HepG2 (cell line): Measurements from ENCODE around the gene LRFN2. TPM values are rescaled to one million over a fixed set of nuclear protein-coding genes. Genes with fewer than 3 reads are reported as not detected.

Experiments used
- ATAC-seq: fragments of 200-7000 bp; cut with Tn5 transposase; 3 replicates; pipeline ENCODE4 v1.9.1; 2020; ENCODE audit warnings: mild to moderate bottlenecking, moderate library complexity
- BruUV-seq: library from RNA; stranded (reverse); fragments of 400-500 nt; replicated peaks from 2 replicates; lab custom pipeline; 2021; lab: Mats Ljungman, UMichigan
- CTCF ChIA-PET: fragments of 300-600 bp; formaldehyde crosslinking; extraction: SDS; loops from one replicate; lab custom pipeline; 2021; ENCODE audit warnings: low total read pairs, inconsistent platforms, low intra/inter-chr PET ratio; lab: Yijun Ruan, JAX
- POLR2A ChIA-PET: fragments of 350-600 bp; sonication (Branson Sonifier 250); formaldehyde crosslinking; loops from one replicate; lab custom pipeline; 2020; ENCODE audit warnings: antibody characterized with exemption, inconsistent platforms; lab: Yijun Ruan, JAX
- DNase-seq: peaks from one replicate; pipeline ENCODE4 v3.0.0-alpha.2; 2015; ENCODE audit warnings: low spot score
- FAIRE-seq: peaks from 3 replicates; lab custom pipeline; 2011; peaks lifted over from hg19 to GRCh38; lab: Jason Lieb, UNC
- H2AFZ ChIP-seq: one replicate; pipeline ENCODE4 v1.6.1; 2011; ENCODE audit warnings: low read length, inconsistent platforms
- H3K27ac ChIP-seq: fragments of 300-600 bp; 3 replicates; pipeline ENCODE4 v1.8.0; 2011; ENCODE audit warnings: mixed run types, mild to moderate bottlenecking, mixed read lengths, low read length, inconsistent platforms; ENCODE audit not compliant: insufficient read depth; ENCODE audit errors: extremely low read length
- H3K27me3 ChIP-seq, 2 experiments: fragments of 200-600 bp in 1 of 2; 2 replicates in 1 of 2; 3 replicates in 1 of 2; pipeline versions ENCODE4 v1.6.0 to v1.8.0; 2011; ENCODE audit warnings: low read length in 2 of 2, mild to moderate bottlenecking in 2 of 2, moderate library complexity in 2 of 2, inconsistent platforms in 1 of 2; ENCODE audit not compliant: insufficient read depth in 2 of 2, control insufficient read depth in 1 of 2
- H3K36me3 ChIP-seq, 2 experiments: fragments of 200-600 bp in 1 of 2; replicated peaks in 1 of 2; 2 replicates in 1 of 2; 3 replicates in 1 of 2; pipeline versions ENCODE4 v1.5.1 to v1.8.0; 2011; ENCODE audit warnings: low read length in 2 of 2, inconsistent platforms in 1 of 2; ENCODE audit not compliant: insufficient read depth in 2 of 2, control insufficient read depth in 1 of 2
- H3K4me1 ChIP-seq: 2 replicates; pipeline ENCODE4 v1.5.1; 2012; ENCODE audit warnings: low read length, inconsistent platforms; ENCODE audit not compliant: insufficient read depth
- H3K4me2 ChIP-seq: 2 replicates; pipeline ENCODE4 v1.6.0; 2011; ENCODE audit warnings: low read depth, low read length, inconsistent platforms
- H3K4me3 ChIP-seq, 3 experiments: fragments of 200-600 bp in 1 of 3; sonication (generic), shearing (Covaris generic) in 1 of 3; replicated peaks in 1 of 3; 2 replicates each; pipeline ENCODE4 v1.5.1; 2011 to 2016; ENCODE audit warnings: low read length in 3 of 3, inconsistent platforms in 2 of 3, low read depth in 2 of 3, mild to moderate bottlenecking in 2 of 3, control low read depth in 1 of 3, mixed read lengths in 1 of 3; ENCODE audit not compliant: insufficient read depth in 1 of 3
- H3K79me2 ChIP-seq: one replicate; pipeline ENCODE4 v1.6.1; 2011; ENCODE audit warnings: low read length, inconsistent platforms; ENCODE audit not compliant: insufficient read depth
- H3K9ac ChIP-seq: 2 replicates; pipeline ENCODE4 v1.6.0; 2011; ENCODE audit warnings: mild to moderate bottlenecking, low read depth, low read length, inconsistent platforms; ENCODE audit not compliant: insufficient read depth
- H3K9me3 ChIP-seq: 2 replicates; pipeline ENCODE4 v1.5.1; 2012; ENCODE audit warnings: mild to moderate bottlenecking, low read length
- H4K20me1 ChIP-seq: 2 replicates; pipeline ENCODE4 v1.6.0; 2011; ENCODE audit warnings: inconsistent platforms, mild to moderate bottlenecking, low read length, moderate library complexity; ENCODE audit not compliant: insufficient read depth
- ARNT2 ChIP-seq: sonication (generic); formaldehyde crosslinking; IDR thresholded peaks from 2 replicates; pipeline ENCODE4 v1.8.0; 2022; ENCODE audit warnings: mild to moderate bottlenecking, low read depth, missing genetic modification reagents, moderate library complexity
- MAF1 ChIP-seq: sonication (generic); formaldehyde crosslinking; IDR thresholded peaks from 2 replicates; pipeline ENCODE4 v1.5.0; 2020; ENCODE audit warnings: missing genetic modification reagents, borderline replicate concordance
- SNAPC2 ChIP-seq: sonication (generic); formaldehyde crosslinking; IDR thresholded peaks from 2 replicates; pipeline ENCODE4 v1.8.1; 2022; ENCODE audit warnings: mild to moderate bottlenecking, missing genetic modification reagents
- ZNF841 ChIP-seq: sonication (generic); formaldehyde crosslinking; IDR thresholded peaks from 2 replicates; pipeline ENCODE4 v1.8.1; 2023; ENCODE audit warnings: missing genetic modification reagents, borderline replicate concordance
- WGBS: methylation state at CpG from one replicate; pipeline ENCODE4 v1.1.6; 2017; ENCODE audit warnings: low lambda C conversion rate; 5-methylcytosine and 5-hydroxymethylcytosine counted together
- in situ Hi-C: cut with HindIII; loops from 2 replicates; pipeline ENCODE4 v1.10.0; 2017; ENCODE audit warnings: low pct_unique_long_range_greater_than_20kb; ENCODE audit not compliant: extremely low pct_ligation_motif_present
- intact Hi-C: fragments of 100-400 bp; cut with micrococcal nuclease; formaldehyde crosslinking; loops from one replicate; pipeline ENCODE4 v1.10.0; 2022; ENCODE audit not compliant: unreplicated experiment
- polyA plus RNA-seq, 8 experiments: library from polyadenylated mRNA; depleted of rRNA in 3 of 8; stranded (reverse) in 7 of 8; unstranded in 1 of 8; fragments of >200 nt; fragmentation: Illumina TruSeq in 4 of 8; extraction: Trizol in 4 of 8; gene quantifications; 2 replicates each; pipeline versions ENCODE4 v1.2.1 to v1.2.3, GENCODE V29; 2011 to 2016; ENCODE audit warnings: low read depth in 4 of 8, missing spikeins in 1 of 8, mixed read lengths in 1 of 8; ENCODE audit not compliant: insufficient read depth in 1 of 8
- total RNA-seq, 5 experiments: library from RNA; depleted of rRNA; stranded (reverse); fragments of >200 nt; fragmentation: Illumina TruSeq; extraction: Trizol; gene quantifications; 2 replicates each; pipeline ENCODE4 v1.2.3, GENCODE V29; 2016; ENCODE audit warnings: low read depth in 1 of 5
- TF ChIP-seq, protein P1 (sequence below): sonication (generic); formaldehyde crosslinking; conservative IDR thresholded peaks from 2 replicates; pipeline ENCODE4 v1.8.0; 2022; ENCODE audit warnings: missing genetic modification reagents
- TF ChIP-seq, protein P2 (sequence below): IDR thresholded peaks from 2 replicates; pipeline ENCODE4 v1.6.1; 2012; ENCODE audit warnings: inconsistent platforms
- TF ChIP-seq, protein P3 (sequence below): sonication (generic); formaldehyde crosslinking; IDR thresholded peaks from 2 replicates; pipeline ENCODE4 v1.4.0; 2020; ENCODE audit warnings: low read depth, mild to moderate bottlenecking, missing genetic modification reagents

LRFN2 gene
- total and polyA plus RNA-seq, 2 of the 13 experiments (the other 11 are each of a cell fraction or from before 2014, with no cell fraction given) = not detected

DNA sequence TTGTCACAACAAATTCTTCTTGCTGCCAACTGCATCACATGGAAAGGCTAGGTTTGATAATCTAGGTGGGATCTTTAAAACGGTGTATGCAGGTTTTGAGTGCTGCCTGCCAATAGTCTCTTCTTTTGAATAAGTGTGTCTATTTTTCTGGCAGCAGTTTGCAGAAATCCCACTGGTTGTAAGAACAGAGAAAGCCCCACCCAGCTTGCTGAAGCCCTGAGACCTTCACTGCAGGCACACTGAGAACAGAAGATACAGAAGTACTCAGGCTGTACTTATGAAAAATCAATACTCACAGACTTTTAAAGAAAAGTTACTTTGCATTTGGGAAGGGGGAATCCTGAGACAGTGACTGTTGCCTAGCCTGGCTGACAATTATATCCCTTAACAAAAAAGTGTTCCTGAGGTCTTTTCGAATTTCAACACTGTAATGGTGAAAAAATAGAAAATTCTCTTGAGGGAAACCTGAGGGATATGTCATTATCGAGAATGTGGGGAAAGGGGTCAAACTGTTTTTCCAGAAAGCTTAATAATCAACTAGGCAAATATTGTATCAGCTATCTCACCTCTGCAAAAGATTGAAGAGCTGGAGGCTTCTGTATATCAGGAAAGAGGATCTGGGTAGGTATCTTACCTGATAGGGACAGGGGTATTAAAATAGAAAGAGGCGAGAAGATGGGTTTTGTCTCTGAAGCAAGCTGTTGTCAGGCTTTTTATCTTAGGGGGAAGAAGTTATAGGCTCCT is 199.9 kb downstream of the LRFN2 start:
- H4K20me1 ChIP-seq = no peaks in the 10 kb centered on the region
- no peaks in the 10 kb centered on the region for H3K9me3 ChIP-seq
- WGBS = 0% methylated on average over 4 of the region's 4 CpGs
- H3K27me3 ChIP-seq = peaks cover 0 to 4% of the 10 kb centered on the region in 2 experiments; a peak in 2 of 5 replicates
- POLR2A ChIA-PET = no interaction called here
- CTCF ChIA-PET = no interaction called here
- H3K79me2 ChIP-seq = no peaks in the 10 kb centered on the region
- no peak for DNase-seq
- H3K9ac ChIP-seq = no peak overlapping the region
- H3K4me1 ChIP-seq = no peaks in the 10 kb centered on the region
- H3K4me2 ChIP-seq = no peak overlapping the region
- H2AFZ ChIP-seq = no peak overlapping the region
- no peak for FAIRE-seq
- no peak for TF ChIP-seq ARNT2
- TF ChIP-seq, protein P1, sequence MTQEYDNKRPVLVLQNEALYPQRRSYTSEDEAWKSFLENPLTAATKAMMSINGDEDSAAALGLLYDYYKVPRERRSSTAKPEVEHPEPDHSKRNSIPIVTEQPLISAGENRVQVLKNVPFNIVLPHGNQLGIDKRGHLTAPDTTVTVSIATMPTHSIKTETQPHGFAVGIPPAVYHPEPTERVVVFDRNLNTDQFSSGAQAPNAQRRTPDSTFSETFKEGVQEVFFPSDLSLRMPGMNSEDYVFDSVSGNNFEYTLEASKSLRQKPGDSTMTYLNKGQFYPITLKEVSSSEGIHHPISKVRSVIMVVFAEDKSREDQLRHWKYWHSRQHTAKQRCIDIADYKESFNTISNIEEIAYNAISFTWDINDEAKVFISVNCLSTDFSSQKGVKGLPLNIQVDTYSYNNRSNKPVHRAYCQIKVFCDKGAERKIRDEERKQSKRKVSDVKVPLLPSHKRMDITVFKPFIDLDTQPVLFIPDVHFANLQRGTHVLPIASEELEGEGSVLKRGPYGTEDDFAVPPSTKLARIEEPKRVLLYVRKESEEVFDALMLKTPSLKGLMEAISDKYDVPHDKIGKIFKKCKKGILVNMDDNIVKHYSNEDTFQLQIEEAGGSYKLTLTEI (CRISPR knock-in tag) = no peak
- TF ChIP-seq, protein P2, sequence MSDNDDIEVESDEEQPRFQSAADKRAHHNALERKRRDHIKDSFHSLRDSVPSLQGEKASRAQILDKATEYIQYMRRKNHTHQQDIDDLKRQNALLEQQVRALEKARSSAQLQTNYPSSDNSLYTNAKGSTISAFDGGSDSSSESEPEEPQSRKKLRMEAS = no peak
- no peak for TF ChIP-seq MAF1 (CRISPR knock-in tag)
- TF ChIP-seq SNAPC2 (CRISPR knock-in tag) = no peak
- TF ChIP-seq, protein P3, sequence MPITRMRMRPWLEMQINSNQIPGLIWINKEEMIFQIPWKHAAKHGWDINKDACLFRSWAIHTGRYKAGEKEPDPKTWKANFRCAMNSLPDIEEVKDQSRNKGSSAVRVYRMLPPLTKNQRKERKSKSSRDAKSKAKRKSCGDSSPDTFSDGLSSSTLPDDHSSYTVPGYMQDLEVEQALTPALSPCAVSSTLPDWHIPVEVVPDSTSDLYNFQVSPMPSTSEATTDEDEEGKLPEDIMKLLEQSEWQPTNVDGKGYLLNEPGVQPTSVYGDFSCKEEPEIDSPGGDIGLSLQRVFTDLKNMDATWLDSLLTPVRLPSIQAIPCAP (CRISPR knock-in tag) = no peak
- no peak for TF ChIP-seq ZNF841
- in situ Hi-C loops (no loop called here), intact Hi-C loops (no loop called here)
- no peak overlapping the region for H3K4me3 ChIP-seq
- no peak overlapping the region for H3K27ac ChIP-seq
- BruUV-seq = no TSS peak
- no peak for ATAC-seq
- H3K36me3 ChIP-seq = no peaks in the 10 kb centered on the region
